IPS-NIHi11 (cell line): ENCODE data around the gene TLE2.
"Not testable (repeated sequence)": the region's sequence is repeated elsewhere in the genome, so short reads cannot be mapped to it uniquely, and the experiment has no call there.

ENCODE experiments used
- DNase-seq: peaks from one replicate; pipeline ENCODE4 v3.0.0; 2012; ENCODE audit warnings: mixed read lengths, low spot score

The TLE2 gene

GRCh38 chr19:3055741-3056416 lies 26.8 kb upstream of the TLE2 start:
- DNase-seq = peak; percentile 61

GRCh38 chr19:3054972-3055740 lies 26.1 kb upstream of the TLE2 start:
- peak; percentile 29 for DNase-seq

- no peak for DNase-seq
These were observed 25.3 kb upstream of the TLE2 start for GRCh38 chr19:3054265-3054971.

GRCh38 chr19:3053780-3054179 lies 24.7 kb upstream of the TLE2 start:
- no peak for DNase-seq

- DNase-seq = no peak
These were observed 24.1 kb upstream of the TLE2 start for GRCh38 chr19:3053218-3053621.

DNA sequence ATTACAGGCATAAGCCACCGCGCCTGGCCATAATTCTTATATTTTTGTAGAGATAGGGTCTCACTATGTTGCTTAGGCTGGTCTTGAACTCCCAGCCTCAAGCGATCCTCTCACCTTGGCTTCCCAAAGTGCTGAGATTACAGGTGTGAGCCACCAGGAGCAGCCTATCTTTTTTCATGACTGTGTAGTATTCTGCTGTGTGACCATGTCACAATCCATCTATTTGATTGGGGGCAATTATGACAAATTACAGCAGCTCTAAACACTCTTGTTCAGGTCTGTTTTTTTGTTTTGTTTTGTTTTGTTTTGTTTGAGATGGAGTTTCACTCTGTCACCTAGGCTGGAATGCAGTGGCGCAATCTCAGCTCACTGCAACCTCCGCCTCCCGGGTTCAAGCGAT lies 20.9 kb upstream of the TLE2 start:
- not testable (repeated sequence) for DNase-seq

- DNase-seq = no peak
These were observed 20.0 kb upstream of the TLE2 start for GRCh38 chr19:3049089-3049488.

DNA sequence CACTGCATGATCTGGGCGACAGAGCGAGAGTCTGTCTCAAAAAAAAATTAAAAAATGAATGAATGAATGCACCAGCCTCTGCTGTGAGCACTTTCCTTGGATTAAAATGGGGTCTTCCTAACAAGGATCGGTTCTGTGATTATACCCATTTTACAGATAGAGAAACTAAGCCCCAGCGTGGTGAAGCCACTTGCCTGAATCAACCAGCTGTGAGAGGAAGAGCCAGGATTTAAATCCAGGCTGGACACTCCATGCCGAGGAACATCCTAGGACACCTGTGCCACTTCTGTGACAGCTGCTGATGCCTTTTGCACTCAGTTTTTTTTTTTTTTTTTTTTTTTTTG lies 19.1 kb upstream of the TLE2 start:
- DNase-seq = no peak

DNA sequence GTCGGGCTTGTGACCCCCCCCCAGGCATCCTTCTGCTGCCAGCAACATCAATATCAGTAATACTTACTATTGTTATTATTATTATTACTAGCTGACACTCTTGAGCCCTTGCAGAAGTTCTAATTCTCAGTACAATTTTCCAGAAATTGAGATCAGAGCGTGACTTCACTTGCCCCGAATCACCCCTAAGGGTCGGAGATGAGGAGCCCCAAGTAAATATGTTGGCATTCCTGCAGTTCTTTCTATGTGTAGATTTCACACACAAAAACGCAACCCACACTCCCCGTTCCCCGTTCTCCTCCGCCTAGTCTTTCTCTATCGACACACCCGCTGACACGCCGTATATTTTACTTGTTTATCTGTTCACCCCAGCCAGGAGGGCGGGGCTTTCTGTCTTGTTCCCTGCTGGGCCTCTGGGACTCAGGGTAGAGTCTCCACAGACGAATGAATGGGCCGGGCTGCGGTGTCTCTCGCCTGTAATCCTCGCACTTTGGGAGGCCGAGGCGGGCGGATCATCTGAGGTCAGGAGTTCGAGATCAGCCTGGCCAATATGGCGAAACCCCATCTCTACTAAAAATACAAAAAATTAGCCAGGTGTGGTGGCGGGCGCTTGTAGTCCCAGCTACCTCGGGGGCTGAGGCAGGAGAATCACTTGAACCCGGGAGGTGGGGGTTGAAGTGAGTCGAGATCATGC lies 18.6 kb upstream of the TLE2 start:
- DNase-seq = peak; percentile 69

- DNase-seq = peak; percentile 77
These were observed 17.8 kb upstream of the TLE2 start for GRCh38 chr19:3046698-3047495.

DNA sequence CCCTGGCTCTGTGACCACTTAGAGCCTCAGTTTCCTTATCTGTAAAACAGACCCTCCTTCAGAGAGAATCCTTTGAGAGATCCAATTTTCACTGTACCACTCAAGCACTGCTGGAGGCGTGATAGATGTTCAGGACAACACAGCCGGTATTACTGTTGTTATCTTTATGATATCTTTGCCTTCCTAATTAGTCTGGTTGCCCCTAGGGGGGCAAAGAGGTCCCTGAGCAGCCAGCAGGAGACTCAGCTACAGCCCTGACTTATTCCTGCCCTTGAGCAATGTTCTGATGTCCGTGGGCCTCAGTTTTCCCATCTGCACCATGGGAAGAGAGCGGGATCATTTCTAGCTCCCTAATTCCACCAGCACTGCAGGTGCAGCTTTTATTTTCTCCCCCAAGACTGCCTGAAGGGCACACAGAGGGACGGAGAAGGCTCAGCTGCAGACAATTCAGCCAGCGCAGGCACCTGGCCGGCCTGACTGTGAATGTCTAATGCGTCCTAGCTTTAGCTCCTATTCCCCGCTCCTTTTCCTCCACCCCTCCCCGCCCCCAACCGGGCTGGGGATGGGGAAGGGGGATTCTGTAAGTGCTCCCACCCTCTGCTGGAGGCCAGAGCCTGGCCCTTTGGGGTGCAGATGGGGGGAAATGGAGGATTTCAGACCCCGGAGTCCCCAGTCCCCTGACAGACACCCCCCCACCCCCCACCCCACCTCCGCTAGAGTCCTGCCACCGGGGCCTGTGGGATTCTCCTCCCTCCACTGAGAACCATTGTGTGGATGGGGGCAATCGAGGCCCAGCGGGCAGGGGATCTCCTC lies 17.0 kb upstream of the TLE2 start:
- peak; percentile 45 for DNase-seq

DNA sequence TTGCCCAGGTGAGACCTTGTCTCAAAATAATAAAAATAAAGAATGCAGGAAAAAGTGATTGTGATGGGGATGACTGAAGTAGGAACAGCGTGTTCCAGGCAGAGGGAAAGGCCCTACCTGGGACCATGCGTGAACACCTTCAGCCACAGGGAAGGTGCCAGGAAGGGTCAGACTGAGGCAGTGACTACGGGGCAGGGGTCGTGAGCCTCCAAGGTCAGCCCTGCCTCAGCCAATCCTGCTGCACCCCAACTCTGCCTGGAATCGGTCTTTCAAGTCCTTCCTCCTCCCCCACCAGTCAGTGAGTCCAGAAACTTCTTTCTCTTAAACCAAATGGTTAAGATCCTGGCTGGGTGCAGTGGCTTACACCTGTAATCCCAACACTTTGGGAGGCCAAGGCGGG lies 16.1 kb upstream of the TLE2 start:
- no peak for DNase-seq

- no peak for DNase-seq
These were observed 13.7 kb upstream of the TLE2 start for GRCh38 chr19:3042621-3043267.

- DNase-seq = peak; percentile 34
These were observed 12.9 kb upstream of the TLE2 start for GRCh38 chr19:3041761-3042620.

DNA sequence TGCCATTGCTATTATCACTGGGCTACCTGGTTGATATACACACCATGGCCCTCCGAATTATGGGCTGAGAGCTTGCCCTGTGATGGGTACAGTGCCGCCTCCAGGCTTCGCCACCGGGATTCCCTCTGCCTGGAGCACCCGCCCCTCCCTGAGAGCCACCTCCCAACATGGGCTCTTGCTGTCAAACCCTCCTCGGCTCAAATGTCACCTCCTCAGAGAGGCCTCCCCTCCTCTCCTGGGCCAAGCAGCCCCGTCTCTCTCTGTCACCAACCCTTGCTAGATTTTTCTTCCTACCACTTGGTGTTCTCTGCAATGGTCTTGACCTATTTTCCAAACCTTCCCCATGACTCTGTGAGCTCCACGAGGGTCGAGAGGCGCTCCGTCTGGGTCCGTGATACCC lies 12.2 kb upstream of the TLE2 start:
- no peak for DNase-seq

DNA sequence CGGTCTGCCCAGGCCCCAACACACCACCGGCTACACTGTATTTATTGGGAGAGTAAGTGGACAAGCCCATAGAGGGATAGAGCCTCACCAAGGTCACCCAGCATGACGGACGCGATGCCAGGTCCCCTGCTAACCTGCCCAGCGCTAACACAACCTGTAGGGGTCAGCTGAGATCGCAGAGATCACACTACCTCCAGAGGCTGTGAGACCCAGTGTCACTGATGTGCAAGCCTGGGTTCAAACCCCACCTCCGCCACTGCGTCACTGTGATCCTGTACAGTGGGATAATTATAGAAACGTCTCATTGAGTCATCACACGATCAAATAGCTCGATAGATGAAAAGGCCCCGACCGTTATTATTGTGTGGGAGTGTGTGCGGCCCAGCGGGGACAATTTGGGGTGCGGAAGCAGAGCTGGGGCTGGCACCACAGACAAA lies 10.6 kb upstream of the TLE2 start:
- DNase-seq = no peak

DNA sequence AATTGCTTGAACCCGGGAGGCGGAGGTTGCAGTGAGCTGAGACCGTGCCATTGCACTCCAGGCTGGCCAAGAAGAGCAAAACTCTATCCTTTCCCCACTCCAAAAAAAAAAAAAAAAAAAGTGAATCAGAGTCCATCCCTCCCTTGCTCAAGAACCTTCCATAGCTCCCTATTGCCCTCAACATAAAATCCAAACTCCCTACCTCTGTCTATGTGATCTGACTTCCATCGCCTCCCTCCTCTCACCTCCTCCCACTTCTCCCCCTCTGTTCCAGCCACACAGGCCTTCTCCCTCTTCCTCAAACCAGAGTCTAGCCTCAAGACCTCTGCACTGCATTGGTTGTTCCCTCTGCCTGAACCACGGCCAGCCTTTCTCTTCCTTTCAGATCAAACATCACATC lies 10.0 kb upstream of the TLE2 start:
- DNase-seq = no peak

DNA sequence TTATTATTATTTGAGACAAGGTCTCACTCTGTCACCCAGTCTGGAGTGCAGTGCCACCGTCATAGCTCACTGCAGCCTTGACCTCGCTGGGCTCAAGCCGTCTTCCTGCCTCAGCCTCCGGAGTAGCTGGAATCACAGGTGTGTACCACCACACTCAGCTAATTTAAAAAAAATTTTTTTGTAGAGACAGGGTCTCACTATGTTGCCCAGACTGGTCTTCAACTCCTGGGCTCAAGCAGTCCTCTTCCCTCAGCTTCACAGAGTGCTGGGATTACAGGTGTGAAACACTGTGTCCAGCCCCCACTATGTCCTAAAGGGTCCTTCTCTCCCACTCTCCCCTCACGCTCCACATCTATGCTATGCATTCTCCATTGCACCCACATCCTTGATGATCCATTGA lies 9.1 kb upstream of the TLE2 start:
- DNase-seq = no peak

GRCh38 chr19:3036977-3037544 lies 8.0 kb upstream of the TLE2 start:
- not testable (repeated sequence) for DNase-seq
